WTC11 (cell line): Measurements from ENCODE around the gene PDC.

Source experiments
- ATF1 ChIP-seq: sonication (generic); formaldehyde crosslinking; IDR thresholded peaks from 2 replicates; pipeline ENCODE4 v1.8.1; 2023; ENCODE audit warnings: mild to moderate bottlenecking, moderate library complexity, missing genetic modification reagents
- CBFB ChIP-seq: sonication (generic); formaldehyde crosslinking; IDR thresholded peaks from 2 replicates; pipeline ENCODE4 v1.8.1; 2022; ENCODE audit warnings: mild to moderate bottlenecking, low read depth, missing genetic modification reagents
- FOXJ3 ChIP-seq: sonication (generic); formaldehyde crosslinking; IDR thresholded peaks from 2 replicates; pipeline ENCODE4 v1.9.0; 2021; ENCODE audit warnings: missing genetic modification reagents, mild to moderate bottlenecking, borderline replicate concordance
- GTF2I ChIP-seq: fragments of 250-450 bp; sonication (Bioruptor Pico); conservative IDR thresholded peaks from 2 replicates; pipeline ENCODE4 v1.4.0; 2021; ENCODE audit warnings: mild to moderate bottlenecking
- JAZF1 ChIP-seq: fragments of 250-450 bp; sonication (Bioruptor Pico); IDR thresholded peaks from 2 replicates; pipeline ENCODE4 v1.9.0; 2021; ENCODE audit warnings: moderate library complexity, mild to moderate bottlenecking, inconsistent platforms
- KAT7 ChIP-seq: sonication (generic); formaldehyde crosslinking; IDR thresholded peaks from 2 replicates; pipeline ENCODE4 v1.8.1; 2023; ENCODE audit warnings: missing genetic modification reagents, mild to moderate bottlenecking, borderline replicate concordance
- NFYB ChIP-seq: sonication (generic); formaldehyde crosslinking; conservative IDR thresholded peaks from 2 replicates; pipeline ENCODE4 v1.8.0; 2022; ENCODE audit warnings: low read depth, missing genetic modification reagents
- NR2C2 ChIP-seq: sonication (generic); formaldehyde crosslinking; IDR thresholded peaks from 2 replicates; pipeline ENCODE4 v1.8.0; 2022; ENCODE audit warnings: mild to moderate bottlenecking, missing genetic modification reagents
- NR3C1 ChIP-seq: sonication (generic); formaldehyde crosslinking; conservative IDR thresholded peaks from 2 replicates; pipeline ENCODE4 v1.8.1; 2023; ENCODE audit warnings: low read depth, mild to moderate bottlenecking, missing genetic modification reagents
- RELA ChIP-seq: sonication (generic); formaldehyde crosslinking; IDR thresholded peaks from 2 replicates; pipeline ENCODE4 v1.8.1; 2022; ENCODE audit warnings: missing genetic modification reagents, mild to moderate bottlenecking, borderline replicate concordance
- TCF7 ChIP-seq: sonication (generic); formaldehyde crosslinking; IDR thresholded peaks from 2 replicates; pipeline ENCODE4 v1.8.0; 2022; ENCODE audit warnings: mild to moderate bottlenecking, low read depth, missing genetic modification reagents, moderate library complexity
- TEAD4 ChIP-seq: sonication (generic); formaldehyde crosslinking; IDR thresholded peaks from 2 replicates; pipeline ENCODE4 v1.8.0; 2022; ENCODE audit warnings: mild to moderate bottlenecking, missing genetic modification reagents
- TF ChIP-seq, protein P1 (sequence below): fragments of 200-600 bp; IDR thresholded peaks from 2 replicates; pipeline ENCODE4 v1.8.0; 2022; ENCODE audit warnings: antibody characterized with exemption
- TF ChIP-seq, protein P2 (sequence below): sonication (generic); formaldehyde crosslinking; IDR thresholded peaks from 2 replicates; pipeline ENCODE4 v1.8.1; 2023; ENCODE audit warnings: mild to moderate bottlenecking, missing genetic modification reagents, moderate library complexity

DNA sequence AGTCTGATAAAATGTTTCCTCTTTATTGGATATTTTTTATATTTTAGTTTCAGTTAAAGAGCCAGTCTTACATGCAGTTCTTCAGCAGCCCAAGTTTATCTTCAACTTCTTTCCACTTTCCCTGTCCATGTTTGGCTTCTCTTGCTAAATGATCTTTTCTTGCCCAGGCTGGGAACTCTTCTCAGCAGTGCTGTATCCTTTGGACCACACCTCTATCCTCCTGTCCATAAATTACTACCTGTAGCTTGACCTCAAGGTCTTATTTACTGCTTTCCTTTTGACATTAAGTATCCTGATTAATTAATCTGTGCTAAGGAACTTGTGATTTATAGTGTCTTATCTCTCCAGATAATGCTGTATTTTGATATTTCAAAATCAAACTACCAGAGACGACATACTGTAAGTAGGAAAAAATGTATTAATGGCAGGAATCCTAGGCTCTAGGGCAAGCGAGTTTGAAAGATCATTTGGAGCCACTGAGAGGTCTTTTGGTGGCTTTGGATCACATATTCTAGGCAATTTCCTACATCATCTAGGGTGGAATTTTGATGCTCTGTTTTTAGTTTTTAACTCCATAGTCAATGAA, 20.5 kb upstream of the PDC start:
- no peak for TF ChIP-seq GTF2I
- TF ChIP-seq, protein P1, sequence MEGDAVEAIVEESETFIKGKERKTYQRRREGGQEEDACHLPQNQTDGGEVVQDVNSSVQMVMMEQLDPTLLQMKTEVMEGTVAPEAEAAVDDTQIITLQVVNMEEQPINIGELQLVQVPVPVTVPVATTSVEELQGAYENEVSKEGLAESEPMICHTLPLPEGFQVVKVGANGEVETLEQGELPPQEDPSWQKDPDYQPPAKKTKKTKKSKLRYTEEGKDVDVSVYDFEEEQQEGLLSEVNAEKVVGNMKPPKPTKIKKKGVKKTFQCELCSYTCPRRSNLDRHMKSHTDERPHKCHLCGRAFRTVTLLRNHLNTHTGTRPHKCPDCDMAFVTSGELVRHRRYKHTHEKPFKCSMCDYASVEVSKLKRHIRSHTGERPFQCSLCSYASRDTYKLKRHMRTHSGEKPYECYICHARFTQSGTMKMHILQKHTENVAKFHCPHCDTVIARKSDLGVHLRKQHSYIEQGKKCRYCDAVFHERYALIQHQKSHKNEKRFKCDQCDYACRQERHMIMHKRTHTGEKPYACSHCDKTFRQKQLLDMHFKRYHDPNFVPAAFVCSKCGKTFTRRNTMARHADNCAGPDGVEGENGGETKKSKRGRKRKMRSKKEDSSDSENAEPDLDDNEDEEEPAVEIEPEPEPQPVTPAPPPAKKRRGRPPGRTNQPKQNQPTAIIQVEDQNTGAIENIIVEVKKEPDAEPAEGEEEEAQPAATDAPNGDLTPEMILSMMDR: no peak
- no peak for TF ChIP-seq RELA (CRISPR knock-in tag)
- no peak for TF ChIP-seq NR3C1 (CRISPR knock-in tag)
- no peak for TF ChIP-seq FOXJ3 (CRISPR knock-in tag)
- no peak for TF ChIP-seq NR2C2 (CRISPR knock-in tag)
- no peak for TF ChIP-seq TCF7 (CRISPR knock-in tag)
- no peak for TF ChIP-seq JAZF1 (CRISPR knock-in tag)
- TF ChIP-seq, protein P2, sequence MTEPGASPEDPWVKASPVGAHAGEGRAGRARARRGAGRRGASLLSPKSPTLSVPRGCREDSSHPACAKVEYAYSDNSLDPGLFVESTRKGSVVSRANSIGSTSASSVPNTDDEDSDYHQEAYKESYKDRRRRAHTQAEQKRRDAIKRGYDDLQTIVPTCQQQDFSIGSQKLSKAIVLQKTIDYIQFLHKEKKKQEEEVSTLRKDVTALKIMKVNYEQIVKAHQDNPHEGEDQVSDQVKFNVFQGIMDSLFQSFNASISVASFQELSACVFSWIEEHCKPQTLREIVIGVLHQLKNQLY: no peak
- TF ChIP-seq KAT7 (CRISPR knock-in tag): no peak
- TF ChIP-seq CBFB (CRISPR knock-in tag): no peak
- TF ChIP-seq ATF1 (CRISPR knock-in tag): no peak
- TF ChIP-seq TEAD4 (CRISPR knock-in tag): no peak
- TF ChIP-seq NFYB: no peak
